ENCODE results near the gene NFE2L1. TPM values are rescaled to one million over a fixed set of nuclear protein-coding genes. Genes with fewer than 3 reads are reported as not detected.
A peak's percentile ranks its signal among the peaks of the same experiment; 100 is the strongest.

Gene NFE2L1
- total RNA-seq, 1 experiment from 2014 or later = 149 TPM

DNA sequence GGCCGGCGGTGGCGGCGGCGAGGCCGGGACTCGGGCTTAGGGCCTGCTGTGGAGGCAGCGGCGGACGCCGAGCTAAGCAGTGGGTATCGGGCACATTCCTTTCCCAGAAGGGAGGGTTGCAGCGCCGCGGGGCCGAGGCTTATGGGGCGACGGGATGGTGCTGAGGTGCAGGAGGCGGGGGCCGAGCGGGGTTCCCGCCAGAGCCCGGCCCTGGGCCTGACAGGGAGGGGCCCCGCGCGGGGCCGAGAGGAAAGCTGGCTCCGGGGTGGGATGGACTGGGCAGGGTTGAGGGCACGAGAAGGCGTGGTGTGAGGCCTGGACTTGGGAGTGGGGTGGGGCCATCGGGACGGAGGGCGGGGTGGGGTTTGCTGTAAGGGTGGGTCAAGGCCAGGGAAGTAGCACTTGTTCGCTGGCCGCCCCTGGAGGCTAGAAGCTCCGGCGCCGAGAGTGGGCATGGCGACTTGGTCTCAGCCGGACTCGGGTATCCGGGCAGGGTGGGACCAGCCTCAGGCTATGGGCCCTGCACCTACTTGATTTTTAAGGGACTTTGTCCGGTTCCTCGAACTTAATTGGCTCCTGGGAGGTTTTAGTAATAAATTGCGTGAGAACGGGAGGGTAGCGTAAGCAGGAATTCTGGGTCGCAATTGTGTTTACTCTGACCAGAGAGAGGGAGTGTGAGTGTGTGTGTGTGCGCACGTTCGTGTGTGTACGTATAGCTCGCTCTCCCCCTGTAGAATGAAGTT lies 396 bp downstream of the NFE2L1 start:
- H3K4me3 Mint-ChIP-seq = peak overlapping the region; percentile 93
- no peaks in the 10 kb centered on the region for H3K27me3 Mint-ChIP-seq (ENCODE audit: low read depth)
- DNase-seq (ENCODE audit: low spot score) (peak; percentile 86), ATAC-seq (peak; percentile 62)
- H3K9me3 Mint-ChIP-seq = no peaks in the 10 kb centered on the region
- peaks cover 22% of the 10 kb centered on the region for H3K36me3 Mint-ChIP-seq
- ChIA-PET CTCF (interaction anchor here (0.6 to 10.4 kb wide), 16 partner anchors 8 to 982 kb away, joined by 3 to 108 read pairs (median 4); partner anchors contain the start of gene CDK5RAP3), POLR2A (interaction anchor here (0.5 to 3.5 kb wide), 18 partner anchors 11 to 677 kb away, joined by 3 to 32 read pairs (median 4); partner anchors contain the start of genes COPZ2, SNX11 and SP2)
- peak overlapping the region; percentile 98 for H3K27ac Mint-ChIP-seq
- peaks cover 62% of the 10 kb centered on the region for H3K4me1 Mint-ChIP-seq
- TF ChIP-seq PRDM15 (CRISPR knock-in tag; IDR thresholded peaks at IDR 0.05) = peak; percentile 59
- TF ChIP-seq GABPB1 (CRISPR knock-in tag; IDR thresholded peaks at IDR 0.05) = peak; percentile 23; the same call in 1 of the 2 replicates
- TF ChIP-seq RELA (CRISPR knock-in tag; IDR thresholded peaks at IDR 0.05; ENCODE audit: borderline replicate concordance) = 0 out of 2 replicates have a peak, but pooled peaks have one; percentile 18
- TF ChIP-seq E2F5 (CRISPR knock-in tag; IDR thresholded peaks at IDR 0.05) = peak; percentile 77; the same call in 1 of the 2 replicates
- no peak for TF ChIP-seq E2F4 (CRISPR knock-in tag; IDR thresholded peaks at IDR 0.05; ENCODE audit: borderline replicate concordance, low read depth)
- TF ChIP-seq TEAD1 (CRISPR knock-in tag; IDR thresholded peaks at IDR 0.05) = peak; percentile 18; the same call in 1 of the 2 replicates
- 0 out of 2 replicates have a peak, but pooled peaks have one; percentile 42 for TF ChIP-seq SMAD3 (CRISPR knock-in tag; IDR thresholded peaks at IDR 0.05; ENCODE audit: borderline replicate concordance)
- no peak for TF ChIP-seq OVOL2 (CRISPR knock-in tag; IDR thresholded peaks at IDR 0.05; ENCODE audit: borderline replicate concordance)
- 0 out of 2 replicates have a peak, but pooled peaks have one; percentile 27 for TF ChIP-seq USF1 (CRISPR knock-in tag; IDR thresholded peaks at IDR 0.05)
- TF ChIP-seq, protein P1, sequence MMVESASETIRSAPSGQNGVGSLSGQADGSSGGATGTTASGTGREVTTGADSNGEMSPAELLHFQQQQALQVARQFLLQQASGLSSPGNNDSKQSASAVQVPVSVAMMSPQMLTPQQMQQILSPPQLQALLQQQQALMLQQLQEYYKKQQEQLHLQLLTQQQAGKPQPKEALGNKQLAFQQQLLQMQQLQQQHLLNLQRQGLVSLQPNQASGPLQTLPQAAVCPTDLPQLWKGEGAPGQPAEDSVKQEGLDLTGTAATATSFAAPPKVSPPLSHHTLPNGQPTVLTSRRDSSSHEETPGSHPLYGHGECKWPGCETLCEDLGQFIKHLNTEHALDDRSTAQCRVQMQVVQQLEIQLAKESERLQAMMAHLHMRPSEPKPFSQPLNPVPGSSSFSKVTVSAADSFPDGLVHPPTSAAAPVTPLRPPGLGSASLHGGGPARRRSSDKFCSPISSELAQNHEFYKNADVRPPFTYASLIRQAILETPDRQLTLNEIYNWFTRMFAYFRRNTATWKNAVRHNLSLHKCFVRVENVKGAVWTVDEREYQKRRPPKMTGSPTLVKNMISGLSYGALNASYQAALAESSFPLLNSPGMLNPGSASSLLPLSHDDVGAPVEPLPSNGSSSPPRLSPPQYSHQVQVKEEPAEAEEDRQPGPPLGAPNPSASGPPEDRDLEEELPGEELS (CRISPR knock-in tag; IDR thresholded peaks at IDR 0.05) = 0 out of 2 replicates have a peak, but pooled peaks have one; percentile 11

GRCh38 chr17:48051283-48051682 lies 3.1 kb downstream of the NFE2L1 start:
- H3K27me3 Mint-ChIP-seq (ENCODE audit: low read depth) = no peaks in the 10 kb centered on the region
- TF ChIP-seq, protein P2, sequence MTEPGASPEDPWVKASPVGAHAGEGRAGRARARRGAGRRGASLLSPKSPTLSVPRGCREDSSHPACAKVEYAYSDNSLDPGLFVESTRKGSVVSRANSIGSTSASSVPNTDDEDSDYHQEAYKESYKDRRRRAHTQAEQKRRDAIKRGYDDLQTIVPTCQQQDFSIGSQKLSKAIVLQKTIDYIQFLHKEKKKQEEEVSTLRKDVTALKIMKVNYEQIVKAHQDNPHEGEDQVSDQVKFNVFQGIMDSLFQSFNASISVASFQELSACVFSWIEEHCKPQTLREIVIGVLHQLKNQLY (CRISPR knock-in tag; IDR thresholded peaks at IDR 0.05) = no peak
- TF ChIP-seq OVOL2 (CRISPR knock-in tag; IDR thresholded peaks at IDR 0.05; ENCODE audit: borderline replicate concordance) = no peak
- TF ChIP-seq SP1 (CRISPR knock-in tag; conservative IDR thresholded peaks at IDR 0.05) = no peak
- TF ChIP-seq ATF2 (CRISPR knock-in tag; IDR thresholded peaks at IDR 0.05; ENCODE audit: borderline replicate concordance, low read depth) = no peak
- TF ChIP-seq EMX1 (CRISPR knock-in tag; IDR thresholded peaks at IDR 0.05) = no peak
- no peak for TF ChIP-seq PRDM15 (CRISPR knock-in tag; IDR thresholded peaks at IDR 0.05)
- TF ChIP-seq RORB (CRISPR knock-in tag; IDR thresholded peaks at IDR 0.05) = no peak
- no peak for TF ChIP-seq KAT7 (CRISPR knock-in tag; IDR thresholded peaks at IDR 0.05; ENCODE audit: borderline replicate concordance)
- no peak for TF ChIP-seq RELA (CRISPR knock-in tag; IDR thresholded peaks at IDR 0.05; ENCODE audit: borderline replicate concordance)
- no peak for TF ChIP-seq ETV6 (CRISPR knock-in tag; IDR thresholded peaks at IDR 0.05)

More at GRCh38 chr17:48051283-48051682, 3.1 kb downstream of the NFE2L1 start:
- H3K27ac Mint-ChIP-seq = peak overlapping the region; percentile 98
- ChIA-PET POLR2A (no interaction called here), CTCF (interaction anchor here (1.8 to 10.4 kb wide), 2 partner anchors 17 to 25 kb away, joined by 5 to 108 read pairs; no protein-coding TSS in a partner anchor)
- H3K4me3 Mint-ChIP-seq = peak overlapping the region; percentile 36
- H3K36me3 Mint-ChIP-seq = peaks cover 26% of the 10 kb centered on the region
- H3K9me3 Mint-ChIP-seq = no peaks in the 10 kb centered on the region
- ATAC-seq = no peak
- peaks cover 73% of the 10 kb centered on the region for H3K4me1 Mint-ChIP-seq
- DNase-seq (ENCODE audit: low spot score) = no peak
